Keratinocyte (primary cell): ENCODE results near the gene RASD2.

Source experiments
- EZH2 ChIP-seq: IDR thresholded peaks from one replicate; pipeline ENCODE4 v1.6.1; 2012; ENCODE audit warnings: inconsistent platforms, mild to moderate bottlenecking, low read length, moderate library complexity
- TF ChIP-seq, protein P1 (sequence below), 3 experiments: IDR thresholded peaks in 1 of 3; conservative IDR thresholded peaks in 1 of 3; optimal IDR thresholded peaks in 1 of 3; 2 replicates in 2 of 3; 3 replicates in 1 of 3; pipeline versions ENCODE3 to v1.5.1; 2011; ENCODE audit warnings: low read length in 3 of 3, mild to moderate bottlenecking in 3 of 3, moderate library complexity in 2 of 3, control low read depth in 1 of 3, inconsistent platforms in 1 of 3; ENCODE audit not compliant: insufficient read depth in 2 of 3; ENCODE audit errors: extremely low read depth in 1 of 3

DNA sequence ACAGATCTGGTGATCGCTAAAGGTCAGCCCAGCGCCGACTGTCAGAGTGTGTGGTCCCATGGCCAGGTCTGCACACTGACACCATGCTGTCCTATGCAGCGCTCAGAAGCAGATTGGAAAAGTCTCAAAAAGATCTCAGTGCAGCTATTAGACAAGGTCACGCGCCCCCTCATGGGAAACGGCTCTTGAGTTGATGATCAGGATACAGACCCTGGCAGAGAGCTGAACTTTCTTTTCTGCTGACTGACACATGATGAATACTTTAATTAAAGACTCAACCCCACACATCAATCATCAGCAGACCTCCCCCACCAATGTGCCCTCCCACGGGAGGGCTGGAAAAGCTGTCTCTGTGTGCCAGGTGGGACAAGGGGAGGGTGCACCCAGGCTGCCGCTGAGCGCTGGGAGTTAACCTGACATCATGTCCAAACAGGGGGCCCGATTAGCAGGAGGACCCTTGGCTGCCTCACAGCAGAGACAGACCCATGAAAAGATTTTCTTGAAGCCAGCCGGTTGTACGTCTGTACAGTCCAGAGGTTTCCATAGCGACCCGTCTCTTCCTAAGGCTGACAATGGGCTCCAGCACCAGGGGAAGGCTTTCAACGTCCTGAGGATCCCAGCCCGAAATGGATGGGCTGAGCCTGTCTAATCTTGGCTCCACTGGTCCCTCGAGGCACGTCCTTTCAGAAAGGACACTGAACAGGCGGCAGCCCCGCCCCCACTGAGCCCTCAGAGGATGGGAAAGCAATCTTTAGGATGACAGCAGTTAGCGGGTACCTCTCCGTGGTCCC lies 26.9 kb downstream of the RASD2 start:
- TF ChIP-seq, protein P1, sequence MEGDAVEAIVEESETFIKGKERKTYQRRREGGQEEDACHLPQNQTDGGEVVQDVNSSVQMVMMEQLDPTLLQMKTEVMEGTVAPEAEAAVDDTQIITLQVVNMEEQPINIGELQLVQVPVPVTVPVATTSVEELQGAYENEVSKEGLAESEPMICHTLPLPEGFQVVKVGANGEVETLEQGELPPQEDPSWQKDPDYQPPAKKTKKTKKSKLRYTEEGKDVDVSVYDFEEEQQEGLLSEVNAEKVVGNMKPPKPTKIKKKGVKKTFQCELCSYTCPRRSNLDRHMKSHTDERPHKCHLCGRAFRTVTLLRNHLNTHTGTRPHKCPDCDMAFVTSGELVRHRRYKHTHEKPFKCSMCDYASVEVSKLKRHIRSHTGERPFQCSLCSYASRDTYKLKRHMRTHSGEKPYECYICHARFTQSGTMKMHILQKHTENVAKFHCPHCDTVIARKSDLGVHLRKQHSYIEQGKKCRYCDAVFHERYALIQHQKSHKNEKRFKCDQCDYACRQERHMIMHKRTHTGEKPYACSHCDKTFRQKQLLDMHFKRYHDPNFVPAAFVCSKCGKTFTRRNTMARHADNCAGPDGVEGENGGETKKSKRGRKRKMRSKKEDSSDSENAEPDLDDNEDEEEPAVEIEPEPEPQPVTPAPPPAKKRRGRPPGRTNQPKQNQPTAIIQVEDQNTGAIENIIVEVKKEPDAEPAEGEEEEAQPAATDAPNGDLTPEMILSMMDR (optimal IDR thresholded peaks at IDR 0.05 in 1 of 3, IDR thresholded peaks at IDR 0.05 in 1 of 3, conservative IDR thresholded peaks at IDR 0.05 in 1 of 3; ENCODE audit: extremely low read depth in 1 of 3, insufficient read depth in 2 of 3, low read length in 3 of 3): no peak
- TF ChIP-seq EZH2: no peak
